GM06990 (cell line): ENCODE data around the gene FOXD3.

Experiments
- DNase-seq: peaks from one replicate; pipeline ENCODE4 v3.0.0-alpha.2; 2011; ENCODE audit not compliant: insufficient read length; ENCODE audit errors: extremely low read depth
- H3K27me3 ChIP-seq: replicated peaks from 2 replicates; pipeline ENCODE4 v1.6.0; 2011; ENCODE audit warnings: low read length; ENCODE audit not compliant: control insufficient read depth, insufficient read depth
- H3K36me3 ChIP-seq: 2 replicates; pipeline ENCODE4 v1.5.1; 2011; ENCODE audit warnings: low read length; ENCODE audit not compliant: control insufficient read depth, insufficient read depth
- H3K4me3 ChIP-seq: replicated peaks from 2 replicates; pipeline ENCODE4 v1.5.1; 2011; ENCODE audit warnings: low read depth, mild to moderate bottlenecking, control low read depth, low read length
- TF ChIP-seq, protein P1 (sequence below): IDR thresholded peaks from 2 replicates; pipeline ENCODE4 v1.5.1; 2011; ENCODE audit warnings: low read length, control low read depth, mild to moderate bottlenecking, inconsistent platforms; ENCODE audit not compliant: insufficient read depth, poor library complexity, severe bottlenecking

Gene FOXD3

DNA sequence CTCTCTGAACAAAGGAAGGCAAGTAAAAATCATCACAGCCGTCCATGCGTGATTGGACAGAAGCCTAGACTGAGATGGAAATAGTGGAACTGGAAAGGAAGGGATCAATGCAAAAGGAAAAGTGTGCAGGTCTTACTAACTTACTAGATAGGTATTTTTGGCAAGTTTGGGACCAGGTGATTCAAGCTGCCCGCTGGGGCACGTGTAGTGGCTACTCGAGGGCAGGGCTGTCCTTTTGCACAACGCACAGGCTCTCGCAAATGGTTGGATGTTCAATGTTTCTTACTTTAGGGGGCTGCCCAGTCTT, 44.5 kb downstream of the FOXD3 start:
- Histone ChIP-seq H3K27me3 (no peaks in the 10 kb centered on the region), H3K36me3 (peaks cover 1% of the 10 kb centered on the region; the same call in 1 of the 2 replicates), H3K4me3 (peak overlapping the region; percentile 61)
- DNase-seq: no peak
- TF ChIP-seq, protein P1, sequence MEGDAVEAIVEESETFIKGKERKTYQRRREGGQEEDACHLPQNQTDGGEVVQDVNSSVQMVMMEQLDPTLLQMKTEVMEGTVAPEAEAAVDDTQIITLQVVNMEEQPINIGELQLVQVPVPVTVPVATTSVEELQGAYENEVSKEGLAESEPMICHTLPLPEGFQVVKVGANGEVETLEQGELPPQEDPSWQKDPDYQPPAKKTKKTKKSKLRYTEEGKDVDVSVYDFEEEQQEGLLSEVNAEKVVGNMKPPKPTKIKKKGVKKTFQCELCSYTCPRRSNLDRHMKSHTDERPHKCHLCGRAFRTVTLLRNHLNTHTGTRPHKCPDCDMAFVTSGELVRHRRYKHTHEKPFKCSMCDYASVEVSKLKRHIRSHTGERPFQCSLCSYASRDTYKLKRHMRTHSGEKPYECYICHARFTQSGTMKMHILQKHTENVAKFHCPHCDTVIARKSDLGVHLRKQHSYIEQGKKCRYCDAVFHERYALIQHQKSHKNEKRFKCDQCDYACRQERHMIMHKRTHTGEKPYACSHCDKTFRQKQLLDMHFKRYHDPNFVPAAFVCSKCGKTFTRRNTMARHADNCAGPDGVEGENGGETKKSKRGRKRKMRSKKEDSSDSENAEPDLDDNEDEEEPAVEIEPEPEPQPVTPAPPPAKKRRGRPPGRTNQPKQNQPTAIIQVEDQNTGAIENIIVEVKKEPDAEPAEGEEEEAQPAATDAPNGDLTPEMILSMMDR: no peak

DNA sequence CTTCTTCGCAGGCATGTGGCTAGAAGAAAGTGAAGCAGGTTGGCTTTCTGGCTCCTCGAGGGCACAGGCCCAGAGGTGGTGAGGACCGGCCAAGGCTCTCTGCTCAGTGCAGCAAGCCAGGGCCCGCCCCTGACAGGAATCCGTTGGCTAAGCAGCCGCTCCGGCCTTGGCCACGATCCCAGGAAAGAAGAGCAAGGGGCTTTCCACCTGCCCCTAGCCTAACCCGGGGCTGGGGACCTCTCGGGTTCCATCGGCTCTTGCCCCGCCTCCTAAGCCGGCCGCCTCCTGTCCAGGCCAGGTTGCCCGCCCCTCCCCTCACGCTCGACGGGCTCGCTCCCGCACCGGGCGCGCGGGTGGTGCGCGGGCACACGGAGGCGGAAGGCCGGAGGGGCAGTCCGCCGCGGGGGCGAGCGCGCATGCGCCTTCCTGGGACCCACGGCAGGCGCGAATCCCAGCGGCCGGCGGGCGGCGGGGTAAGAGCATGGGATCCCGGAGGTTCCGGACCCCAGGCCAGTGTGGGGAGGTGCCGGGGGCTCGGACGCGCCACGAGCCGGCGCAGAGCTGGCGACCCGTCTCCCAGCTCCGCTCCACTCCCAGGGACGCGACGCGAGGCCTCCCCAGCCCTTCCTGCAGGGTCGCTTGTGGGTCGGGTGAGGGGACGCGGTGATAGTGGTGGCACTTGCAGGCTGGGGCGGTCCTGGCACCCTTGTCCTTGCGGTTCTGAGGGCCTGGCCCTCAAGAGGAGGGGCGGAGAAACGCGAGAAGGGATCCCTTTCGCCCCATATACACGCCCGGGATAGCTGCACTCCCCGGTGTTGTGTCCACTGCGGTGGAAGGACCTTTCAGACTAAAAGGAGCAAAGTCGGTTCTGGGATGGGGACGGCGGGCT, 45.1 kb downstream of the FOXD3 start, which contains the start of gene ALG6:
Gene ALG6 (plus strand): TSS at position 413 of the 889 bp plus-strand sequence. CDS start 3,351 bp downstream, outside the sequence.
- TF ChIP-seq, protein P1: no peak
- Histone ChIP-seq H3K4me3 (peak within 1 kb of the TSS; percentile 80), H3K27me3 (no peaks in the 10 kb centered on the region), H3K36me3 (peaks cover 1% of the 10 kb centered on the region; the same call in 1 of the 2 replicates)
- DNase-seq: peak; percentile 97

DNA sequence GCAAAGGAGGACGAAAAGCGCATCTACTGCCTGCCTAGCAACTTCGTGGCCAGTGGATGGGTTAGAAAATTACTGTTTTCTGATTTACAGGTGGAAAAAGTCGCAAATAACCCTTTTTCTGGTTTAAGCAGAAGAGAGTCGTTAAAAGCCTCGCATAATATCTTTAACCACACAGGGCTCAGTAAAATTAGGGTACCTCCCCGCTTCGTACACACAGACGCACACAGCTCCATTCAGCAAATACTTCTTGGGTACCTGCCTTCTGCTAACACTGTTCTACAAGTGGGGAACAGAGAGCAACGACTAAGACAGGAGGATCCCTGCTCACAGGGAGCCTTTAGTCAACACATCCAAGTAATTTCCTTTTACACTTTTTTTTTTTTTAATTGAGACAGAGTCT, 45.8 kb downstream of the FOXD3 start:
- Histone ChIP-seq H3K27me3 (no peaks in the 10 kb centered on the region), H3K4me3 (peak overlapping the region; percentile 80), H3K36me3 (peaks cover 1% of the 10 kb centered on the region; the same call in 1 of the 2 replicates)
- no peak for DNase-seq
- TF ChIP-seq, protein P1: no peak
